Amniotic stem cell (primary cell): ENCODE data around the gene RAB5IF.
"Not testable (repeated sequence)": the region's sequence is repeated elsewhere in the genome, so short reads cannot be mapped to it uniquely, and the experiment has no call there.

Experiments
- DNase-seq: peaks from one replicate; lab custom pipeline; 2025; lab: John Stamatoyannopoulos, UW

RAB5IF gene

GRCh38 chr20:36629719-36630681, 24.4 kb downstream of the RAB5IF start:
- DNase-seq: no peak

DNA sequence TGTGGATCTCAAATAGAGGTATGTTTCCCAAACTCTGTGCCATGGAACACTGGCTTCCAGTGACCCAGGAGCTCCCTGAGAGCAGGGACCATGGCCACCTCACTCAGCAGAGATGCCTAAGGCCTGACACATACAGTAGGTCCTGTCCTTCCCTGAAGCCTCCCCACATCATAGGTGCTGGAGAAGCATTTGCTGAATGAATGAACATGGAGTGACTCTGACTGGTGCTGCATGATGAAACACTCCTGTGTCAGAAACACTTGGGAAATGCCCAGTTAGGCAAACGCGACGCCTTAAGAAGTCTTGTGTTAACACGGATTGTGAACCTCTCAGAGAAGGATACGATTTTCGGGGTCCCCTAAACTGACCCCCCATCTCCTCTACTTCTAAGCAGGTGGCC, 26.1 kb downstream of the RAB5IF start:
- no peak for DNase-seq

- no peak for DNase-seq
These were observed 26.5 kb downstream of the RAB5IF start for GRCh38 chr20:36632147-36632486.

DNA sequence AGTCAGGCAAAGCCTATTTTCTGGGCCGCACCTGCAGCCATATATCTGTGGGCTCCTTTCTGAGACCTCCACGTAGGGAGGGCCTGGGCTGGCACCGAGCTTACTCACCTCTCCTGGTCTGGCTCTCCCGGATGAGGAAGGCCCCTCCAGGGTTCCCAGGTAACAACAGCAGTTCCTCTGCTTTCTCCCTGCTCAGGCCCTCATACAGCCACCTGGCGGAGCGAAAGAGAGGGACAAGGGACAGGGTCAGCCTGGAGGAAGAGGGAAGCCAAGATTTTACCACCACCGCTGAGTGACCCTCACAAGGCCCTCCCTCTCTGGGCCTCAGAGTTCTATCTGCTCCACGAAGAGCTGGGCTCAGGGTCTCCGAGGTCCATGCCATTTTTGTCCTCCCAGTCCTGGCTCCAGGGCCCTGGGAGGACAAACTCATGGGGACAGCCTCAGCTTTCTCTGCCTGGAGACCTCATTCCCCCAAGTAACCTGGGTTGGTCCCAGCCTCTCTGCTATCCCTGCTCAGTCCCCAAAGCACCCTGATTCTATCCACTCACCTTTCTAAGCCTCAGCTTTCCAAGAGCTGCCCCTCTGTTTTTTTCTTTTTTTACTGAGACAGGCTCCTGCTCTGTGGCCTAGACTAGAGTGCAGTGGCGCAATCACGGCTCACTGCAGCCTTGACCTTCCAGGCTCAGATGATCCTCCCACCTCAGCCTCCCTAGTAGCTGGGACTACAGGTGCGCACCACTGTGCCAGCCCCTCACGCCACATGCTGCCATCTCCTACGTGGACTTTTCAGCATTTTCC, 27.1 kb downstream of the RAB5IF start:
- DNase-seq: no peak

DNA sequence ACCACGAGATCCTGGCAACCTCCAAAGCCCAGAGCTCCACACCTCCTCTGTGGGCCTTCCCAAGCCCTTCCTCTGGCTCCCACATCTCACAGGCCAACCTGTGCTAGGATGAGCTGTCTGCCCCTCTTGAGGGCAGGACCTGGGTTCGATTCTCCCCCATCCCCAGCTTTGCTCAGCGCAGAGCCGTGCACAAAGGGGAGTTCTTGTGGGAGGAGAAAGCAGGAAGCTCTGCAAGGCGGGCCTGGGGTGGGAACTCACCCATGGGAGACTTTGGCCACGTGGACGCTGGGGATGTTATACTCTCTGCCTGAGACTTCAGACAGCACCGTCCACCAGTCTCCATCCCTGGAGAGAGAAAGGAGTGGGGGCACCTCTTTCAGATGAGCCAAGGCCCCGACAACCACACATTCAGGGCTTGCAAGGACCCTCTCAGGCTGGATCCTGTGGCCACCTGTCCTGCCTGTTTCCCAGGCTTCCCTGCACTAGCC, 27.8 kb downstream of the RAB5IF start:
- DNase-seq: no peak

DNA sequence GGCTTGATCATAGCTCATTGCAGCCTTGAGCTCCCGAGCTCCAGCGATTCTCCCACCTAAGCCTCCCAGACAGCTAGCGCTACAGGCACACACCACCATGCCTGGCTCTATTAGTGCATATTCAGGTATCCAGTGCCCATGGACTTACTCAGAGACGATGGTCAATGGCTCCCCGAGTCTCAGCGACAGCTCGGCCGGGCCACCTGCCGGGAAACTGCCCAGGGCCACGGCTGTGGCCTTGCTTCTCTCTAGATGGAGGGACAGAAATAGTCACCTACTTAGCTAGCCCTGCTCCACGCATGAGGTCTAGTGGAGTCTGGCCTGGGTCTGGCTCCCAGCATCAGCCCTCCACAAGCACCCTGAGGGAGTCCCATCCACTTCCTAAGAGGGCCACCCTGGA, 28.8 kb downstream of the RAB5IF start:
- no peak for DNase-seq

DNA sequence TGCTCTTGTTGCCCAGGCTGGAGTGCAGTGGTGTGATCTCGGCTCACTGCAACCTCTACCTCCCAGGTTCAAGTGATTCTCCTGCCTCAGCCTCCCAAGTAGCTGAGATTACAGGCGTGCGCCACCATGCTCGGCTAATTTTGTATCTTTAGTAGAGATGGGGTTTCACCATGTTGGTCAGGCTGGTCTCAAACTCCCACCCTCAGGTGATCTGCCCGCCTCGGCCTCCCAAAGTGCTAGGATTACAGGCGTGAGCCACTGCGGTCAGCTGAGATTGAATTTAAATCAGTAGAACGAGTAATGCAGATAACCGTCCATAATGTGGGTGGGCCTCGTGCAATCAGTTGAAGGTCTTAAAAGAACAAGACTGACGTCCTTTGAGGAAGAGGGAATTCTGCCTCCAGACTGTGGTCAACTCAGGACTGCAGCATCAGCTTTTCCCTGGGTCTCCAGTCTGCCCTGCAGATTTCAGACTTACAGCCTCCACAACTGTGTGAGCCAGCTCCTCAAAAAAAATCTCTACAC, 33.4 kb downstream of the RAB5IF start:
- not testable (repeated sequence) for DNase-seq

GRCh38 chr20:36641506-36641843, 35.9 kb downstream of the RAB5IF start:
- DNase-seq: no peak

DNA sequence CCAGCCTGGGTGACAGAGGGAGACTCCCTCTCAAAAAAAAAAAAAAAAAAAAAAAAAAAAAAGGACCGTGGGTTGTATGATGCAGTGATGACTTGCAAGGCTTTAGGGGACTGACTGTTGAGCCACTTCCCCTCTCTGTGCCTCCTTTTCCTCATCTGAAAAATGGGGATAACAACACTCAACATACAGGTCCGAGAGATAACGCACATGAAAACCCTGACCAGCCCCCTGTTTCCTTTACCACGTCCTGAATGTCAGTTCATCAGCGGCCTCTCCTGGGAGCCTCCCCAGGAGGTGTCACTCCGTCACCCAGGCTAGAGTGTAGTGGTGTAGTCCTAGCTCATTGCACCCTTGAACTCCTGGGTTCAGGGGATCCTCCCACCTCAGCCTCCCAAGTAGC, 36.6 kb downstream of the RAB5IF start:
- no peak for DNase-seq

DNA sequence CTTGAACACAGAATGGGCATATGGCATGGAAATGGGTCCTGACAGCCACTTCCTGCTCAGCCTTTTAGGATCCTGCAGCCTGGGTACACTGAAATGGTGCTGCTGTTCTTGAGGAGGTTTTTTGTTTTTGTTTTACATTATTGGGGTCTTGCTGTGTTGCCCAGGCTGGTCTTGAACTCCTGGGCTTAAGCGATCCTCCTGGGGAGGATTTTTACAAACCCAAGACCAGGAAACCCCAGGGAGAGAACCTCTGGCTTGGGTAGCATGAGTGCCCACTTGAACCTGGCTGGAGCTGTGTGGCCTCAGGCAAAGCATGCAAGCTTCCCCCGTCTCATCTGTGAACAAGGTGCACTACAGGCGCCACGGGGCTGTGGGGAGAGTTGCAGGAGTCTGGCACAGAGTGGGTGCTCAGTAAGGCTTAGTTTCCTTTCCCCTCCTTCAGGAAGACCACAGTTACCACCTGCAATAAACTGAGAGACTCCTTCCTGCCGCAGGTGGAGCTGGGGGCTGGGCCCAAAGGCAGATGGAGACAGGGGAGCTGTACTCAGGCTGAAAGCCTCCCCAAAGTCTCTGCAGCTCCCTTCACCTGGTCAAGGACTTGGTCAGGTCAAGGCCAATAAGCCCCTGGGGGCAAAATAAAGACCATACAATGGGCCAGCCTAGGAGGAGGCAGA, 38.6 kb downstream of the RAB5IF start:
- DNase-seq: no peak

DNA sequence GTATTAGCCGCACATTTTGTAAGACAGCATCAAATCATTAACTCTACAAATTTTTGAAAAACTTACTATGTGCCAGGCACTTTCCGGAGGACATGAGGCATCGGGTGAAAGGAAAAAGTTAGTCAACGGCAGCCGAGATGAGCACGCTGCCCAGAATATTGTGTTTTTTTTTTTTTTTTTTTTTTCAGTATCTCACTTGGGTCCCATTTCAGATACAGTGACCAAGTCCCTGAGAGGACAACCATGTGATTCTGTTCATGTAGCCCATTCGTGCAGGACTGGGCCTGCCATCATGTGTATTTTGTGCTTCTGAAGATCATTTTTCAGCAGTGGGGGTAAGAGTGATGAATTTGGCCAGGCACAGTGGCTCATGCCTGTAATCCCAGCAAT, 39.1 kb downstream of the RAB5IF start:
- no peak for DNase-seq

GRCh38 chr20:36645353-36645752, 39.8 kb downstream of the RAB5IF start:
- DNase-seq: no peak

GRCh38 chr20:36645998-36646397, 40.4 kb downstream of the RAB5IF start, which contains the start of gene SLA2:
SLA2 (minus strand) TSS chr20:36646196; CDS start chr20:36641335, 4,861 bp downstream.
- no peak for DNase-seq

GRCh38 chr20:36646678-36647077, 41.1 kb downstream of the RAB5IF start:
- DNase-seq: no peak

- no peak for DNase-seq
These were observed 41.9 kb downstream of the RAB5IF start for GRCh38 chr20:36647196-36648121.

GRCh38 chr20:36653456-36653855, 47.9 kb downstream of the RAB5IF start:
- DNase-seq: no peak

DNA sequence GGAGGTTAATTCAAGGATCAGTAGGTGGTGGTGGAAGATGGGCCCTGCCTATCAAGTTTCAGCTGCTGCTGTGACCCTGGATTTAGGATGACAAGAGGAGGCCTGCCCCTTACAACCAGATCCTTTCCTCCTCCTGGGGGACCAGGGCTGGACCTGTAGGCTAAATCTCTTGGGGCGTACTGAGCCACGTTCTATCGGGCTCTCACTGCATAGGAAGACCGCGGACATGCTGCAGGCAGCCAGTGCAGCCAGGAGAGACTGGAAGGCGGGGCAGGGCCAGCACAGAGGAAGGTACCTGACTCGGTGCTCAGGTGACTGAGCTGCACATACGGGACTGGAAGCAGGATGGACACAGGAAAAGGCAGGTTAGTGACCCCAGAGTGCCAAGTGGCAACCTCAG, 48.9 kb downstream of the RAB5IF start:
- no peak for DNase-seq

GRCh38 chr20:36655004-36655403, 49.4 kb downstream of the RAB5IF start:
- no peak for DNase-seq

- no peak for DNase-seq
These were observed 51.2 kb downstream of the RAB5IF start for GRCh38 chr20:36656733-36657132.

GRCh38 chr20:36658300-36658699, 52.7 kb downstream of the RAB5IF start:
- DNase-seq: no peak
